Endothelial cell (in vitro differentiated cells): ENCODE results near the gene SHISAL2A. TPM values are rescaled to one million over a fixed set of nuclear protein-coding genes. Genes with fewer than 3 reads are reported as not detected.

Experiments
- DNase-seq: peaks from one replicate; pipeline ENCODE4 v3.0.0; 2021; ENCODE audit warnings: low spot score
- H3K27ac Mint-ChIP-seq: one replicate; pipeline ENCODE4 v1.8.0; 2021; ENCODE audit warnings: mixed read lengths, inconsistent platforms; ENCODE audit not compliant: unreplicated experiment
- H3K27me3 Mint-ChIP-seq: one replicate; pipeline ENCODE4 v1.8.0; 2021; ENCODE audit warnings: mild to moderate bottlenecking, moderate library complexity, mixed read lengths, inconsistent platforms; ENCODE audit not compliant: unreplicated experiment
- H3K36me3 Mint-ChIP-seq: one replicate; pipeline ENCODE4 v1.8.0; 2021; ENCODE audit warnings: mild to moderate bottlenecking, low read depth, mixed read lengths, inconsistent platforms; ENCODE audit not compliant: unreplicated experiment
- H3K4me1 Mint-ChIP-seq: one replicate; pipeline ENCODE4 v1.8.0; 2021; ENCODE audit warnings: mild to moderate bottlenecking, mixed read lengths, inconsistent platforms; ENCODE audit not compliant: unreplicated experiment
- H3K4me3 Mint-ChIP-seq: one replicate; pipeline ENCODE4 v1.8.0; 2021; ENCODE audit warnings: mild to moderate bottlenecking, mixed read lengths, inconsistent platforms; ENCODE audit not compliant: unreplicated experiment
- H3K9me3 Mint-ChIP-seq: one replicate; pipeline ENCODE4 v1.8.0; 2021; ENCODE audit warnings: mixed read lengths, inconsistent platforms; ENCODE audit not compliant: unreplicated experiment
- total RNA-seq: library from RNA; stranded (reverse); fragmentation: NEBNext Ultra II Directional; extraction: Animal tissue kit (Norgen Biotek cat#: 25700); gene quantifications from one replicate; pipeline ENCODE4 v1.2.1, GENCODE V29; 2021; ENCODE audit not compliant: unreplicated experiment
- TF ChIP-seq, protein P1 (sequence below): fragments of 200-600 bp; sonication (generic); IDR thresholded peaks from one replicate; pipeline ENCODE4 v1.5.0; 2021; ENCODE audit warnings: antibody characterized with exemption; ENCODE audit not compliant: unreplicated experiment

Gene SHISAL2A
- total RNA-seq, 1 donor from 2014 or later: not detected

DNA sequence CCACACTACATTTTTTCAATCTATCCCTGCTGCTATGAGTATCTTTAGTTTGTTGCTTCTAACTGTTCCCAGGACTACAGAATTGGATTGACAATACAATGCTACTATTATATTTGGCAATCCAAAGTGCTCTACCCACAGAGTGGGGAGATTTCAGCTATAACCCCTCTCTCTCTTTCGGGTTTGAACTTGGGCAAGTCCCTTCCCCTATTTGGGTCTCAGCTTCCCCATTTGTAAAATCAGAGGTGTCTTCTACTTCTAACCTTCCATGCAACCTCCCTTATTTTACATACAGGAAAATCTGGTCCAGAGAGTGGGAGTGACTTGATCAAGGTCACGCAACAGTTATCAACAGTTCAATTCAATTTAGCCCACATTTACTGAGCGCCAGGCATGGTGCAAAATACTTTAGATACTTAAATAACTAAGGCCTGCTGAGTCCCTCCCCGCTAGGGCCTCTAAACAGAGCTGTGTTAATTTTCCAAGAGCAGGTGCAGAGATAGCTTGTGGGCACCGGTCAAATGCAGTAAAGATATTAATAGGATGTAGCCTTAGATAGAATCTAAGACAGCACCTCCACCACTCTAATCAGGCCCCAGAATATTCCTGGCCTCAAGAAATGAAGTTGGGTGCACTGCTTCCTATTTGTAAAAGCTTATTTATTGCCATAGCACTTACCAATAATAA, 40.2 kb upstream of the SHISAL2A start:
- Mint-ChIP-seq H3K4me1 (peaks cover 45% of the 10 kb centered on the region), H3K4me3 (no peak overlapping the region), H3K36me3 (peaks cover 3% of the 10 kb centered on the region), H3K27ac (no peak overlapping the region), H3K9me3 (no peaks in the 10 kb centered on the region), H3K27me3 (peaks cover under 1% of the 10 kb centered on the region)
- no peak for DNase-seq
- TF ChIP-seq, protein P1, sequence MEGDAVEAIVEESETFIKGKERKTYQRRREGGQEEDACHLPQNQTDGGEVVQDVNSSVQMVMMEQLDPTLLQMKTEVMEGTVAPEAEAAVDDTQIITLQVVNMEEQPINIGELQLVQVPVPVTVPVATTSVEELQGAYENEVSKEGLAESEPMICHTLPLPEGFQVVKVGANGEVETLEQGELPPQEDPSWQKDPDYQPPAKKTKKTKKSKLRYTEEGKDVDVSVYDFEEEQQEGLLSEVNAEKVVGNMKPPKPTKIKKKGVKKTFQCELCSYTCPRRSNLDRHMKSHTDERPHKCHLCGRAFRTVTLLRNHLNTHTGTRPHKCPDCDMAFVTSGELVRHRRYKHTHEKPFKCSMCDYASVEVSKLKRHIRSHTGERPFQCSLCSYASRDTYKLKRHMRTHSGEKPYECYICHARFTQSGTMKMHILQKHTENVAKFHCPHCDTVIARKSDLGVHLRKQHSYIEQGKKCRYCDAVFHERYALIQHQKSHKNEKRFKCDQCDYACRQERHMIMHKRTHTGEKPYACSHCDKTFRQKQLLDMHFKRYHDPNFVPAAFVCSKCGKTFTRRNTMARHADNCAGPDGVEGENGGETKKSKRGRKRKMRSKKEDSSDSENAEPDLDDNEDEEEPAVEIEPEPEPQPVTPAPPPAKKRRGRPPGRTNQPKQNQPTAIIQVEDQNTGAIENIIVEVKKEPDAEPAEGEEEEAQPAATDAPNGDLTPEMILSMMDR: no peak

DNA sequence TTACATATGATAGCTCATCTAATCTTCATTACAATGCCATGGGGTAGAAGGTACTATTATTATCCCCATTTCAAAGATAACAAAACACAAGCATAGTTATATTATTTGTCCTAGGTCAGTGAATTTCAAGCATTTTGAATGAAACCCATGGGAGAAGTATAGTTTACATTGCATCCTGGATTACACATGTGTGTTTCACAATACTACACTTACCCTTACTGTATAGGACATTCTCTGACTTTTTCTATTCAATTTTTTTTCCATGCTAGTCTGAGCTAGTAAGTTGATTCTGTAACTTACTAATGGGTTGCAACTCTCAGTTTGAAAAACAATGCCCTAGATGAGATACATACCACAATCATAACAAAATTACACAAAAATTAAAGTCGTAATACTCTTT, 39.5 kb upstream of the SHISAL2A start:
- Mint-ChIP-seq H3K9me3 (no peaks in the 10 kb centered on the region), H3K36me3 (peaks cover 3% of the 10 kb centered on the region), H3K27me3 (peaks cover 3% of the 10 kb centered on the region), H3K4me3 (peak overlapping the region; percentile 2), H3K27ac (no peak overlapping the region), H3K4me1 (peaks cover 48% of the 10 kb centered on the region)
- TF ChIP-seq, protein P1: no peak
- DNase-seq: no peak

DNA sequence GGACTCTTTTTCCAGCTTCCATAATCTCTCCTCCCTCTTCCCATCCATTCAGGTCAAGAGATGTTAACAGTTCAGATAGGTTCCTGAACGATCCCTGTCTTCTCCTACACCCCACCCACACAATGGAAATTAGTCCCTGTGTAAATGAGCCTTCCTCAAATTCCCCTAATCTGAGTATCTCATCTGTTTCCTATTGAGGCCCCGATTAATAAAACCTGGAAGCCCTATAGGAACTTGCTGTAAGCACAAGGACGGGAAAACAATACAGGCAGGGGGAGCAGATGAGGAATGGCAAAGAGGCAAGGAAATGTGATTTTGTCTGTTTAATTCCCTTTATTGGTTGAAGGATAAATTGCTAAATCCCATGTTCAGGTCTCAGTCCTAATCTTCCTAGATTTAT, 37.9 kb upstream of the SHISAL2A start:
- H3K27me3 Mint-ChIP-seq: peaks cover 6% of the 10 kb centered on the region
- peak overlapping the region; percentile 98 for H3K27ac Mint-ChIP-seq
- peak overlapping the region; percentile 64 for H3K4me3 Mint-ChIP-seq
- no peak for DNase-seq
- TF ChIP-seq, protein P1: no peak
- H3K4me1 Mint-ChIP-seq: peaks cover 36% of the 10 kb centered on the region
- peaks cover 3% of the 10 kb centered on the region for H3K36me3 Mint-ChIP-seq
- H3K9me3 Mint-ChIP-seq: no peaks in the 10 kb centered on the region

DNA sequence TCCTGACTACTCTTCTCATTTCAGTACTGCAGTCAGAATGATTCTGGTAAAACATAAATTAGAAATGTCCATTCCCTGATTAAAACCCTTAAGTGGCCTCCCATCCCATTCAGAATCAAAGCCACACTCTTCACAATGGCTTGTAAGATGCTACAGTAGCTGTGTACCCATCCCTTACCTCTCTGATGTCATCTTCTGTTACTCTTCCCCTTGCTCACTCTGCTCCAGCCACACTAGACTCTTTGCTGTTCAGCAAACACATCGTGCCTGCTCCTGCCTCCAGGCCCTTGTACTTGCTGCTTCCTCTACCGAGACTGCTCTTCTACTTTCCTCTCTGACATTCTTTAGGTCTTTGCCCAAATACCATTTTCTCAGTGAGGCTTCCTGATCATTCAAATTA, 35.1 kb upstream of the SHISAL2A start:
- TF ChIP-seq, protein P1: no peak
- Mint-ChIP-seq H3K36me3 (peaks cover 3% of the 10 kb centered on the region), H3K4me3 (no peak overlapping the region), H3K27ac (no peak overlapping the region), H3K27me3 (peaks cover 6% of the 10 kb centered on the region), H3K9me3 (no peaks in the 10 kb centered on the region), H3K4me1 (peaks cover 38% of the 10 kb centered on the region)
- no peak for DNase-seq

DNA sequence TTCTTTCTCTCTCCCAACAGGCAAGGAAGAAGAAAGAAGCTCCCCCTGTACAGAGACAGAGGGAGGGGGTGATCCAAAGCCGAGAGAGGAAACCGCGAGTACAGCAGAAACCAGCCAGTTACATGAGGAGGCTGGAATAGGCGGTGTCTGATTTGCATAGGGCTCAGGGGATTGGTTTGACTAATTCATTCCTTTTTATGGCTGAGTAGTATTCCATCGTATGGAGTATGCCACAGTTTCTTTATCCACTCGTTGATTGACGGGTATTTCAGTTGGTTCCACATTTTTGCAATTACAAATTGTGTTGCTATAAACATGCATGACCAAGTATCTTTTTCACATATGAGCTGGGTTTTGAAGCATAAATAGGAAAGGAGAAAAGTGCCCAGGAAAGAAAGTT, 34.2 kb upstream of the SHISAL2A start:
- TF ChIP-seq, protein P1: no peak
- no peak overlapping the region for H3K27ac Mint-ChIP-seq
- peaks cover 42% of the 10 kb centered on the region for H3K4me1 Mint-ChIP-seq
- no peak overlapping the region for H3K4me3 Mint-ChIP-seq
- DNase-seq: no peak
- no peaks in the 10 kb centered on the region for H3K9me3 Mint-ChIP-seq
- peaks cover 6% of the 10 kb centered on the region for H3K27me3 Mint-ChIP-seq
- peaks cover 3% of the 10 kb centered on the region for H3K36me3 Mint-ChIP-seq
